T-cell (primary cell): ENCODE data around the gene ELMO1. TPM values are rescaled to one million over a fixed set of nuclear protein-coding genes. Genes with fewer than 3 reads are reported as not detected.

ENCODE experiments used
- ATAC-seq, 4 experiments: fragments of 200-7000 bp in 3 of 4; fragments of 150-1000 bp in 1 of 4; cut with Tn5 transposase; replicated peaks in 1 of 4; 1 replicate in 3 of 4; 2 replicates in 1 of 4; pipeline ENCODE4 v1.10.0; 2021; ENCODE audit warnings: moderate library complexity in 3 of 4, mild to moderate bottlenecking in 2 of 4, moderate number of reproducible peaks in 1 of 4
- CTCF ChIA-PET, 2 donors: fragments of 300-600 bp; sonication (Branson Sonifier 250); formaldehyde crosslinking; loops; one replicate each; lab custom pipeline; 2022; ENCODE audit warnings: antibody characterized with exemption in 2 of 2; lab: Charles Lee
- POLR2A ChIA-PET, 2 donors: fragments of 300-600 bp; sonication (Branson Sonifier 250); formaldehyde crosslinking; loops; one replicate each; lab custom pipeline; 2022; ENCODE audit warnings: antibody characterized with exemption in 2 of 2; lab: Charles Lee
- DNase-seq, 35 experiments: peaks; one replicate each; pipeline versions ENCODE4 v3.0.0 to v3.0.0-alpha.2; 2013 to 2023
- H3K27ac ChIP-seq: one replicate; pipeline ENCODE4 v1.5.1; 2013; ENCODE audit warnings: low read length
- H3K27me3 ChIP-seq, 2 experiments: replicated peaks in 1 of 2; 1 replicate in 1 of 2; 2 replicates in 1 of 2; pipeline versions ENCODE4 v1.6.1 to v1.7.0; 2013; ENCODE audit warnings: low read length in 1 of 2, mixed read lengths in 1 of 2; ENCODE audit not compliant: control insufficient read depth in 2 of 2, insufficient read depth in 2 of 2; ENCODE audit errors: extremely low read depth in 1 of 2
- H3K36me3 ChIP-seq, 2 donors: 1 replicate in 1 of 2; 2 replicates in 1 of 2; pipeline versions ENCODE4 v1.6.1 to v1.7.0; 2013; ENCODE audit warnings: low read length in 1 of 2; ENCODE audit not compliant: control insufficient read depth in 2 of 2, insufficient read depth in 1 of 2; ENCODE audit errors: extremely low read depth in 1 of 2
- H3K4me1 ChIP-seq, 2 experiments: 1 replicate in 1 of 2; 2 replicates in 1 of 2; pipeline versions ENCODE4 v1.6.1 to v1.7.0; 2013; ENCODE audit warnings: low read length in 2 of 2, mixed read lengths in 1 of 2; ENCODE audit not compliant: insufficient read depth in 2 of 2, control insufficient read depth in 1 of 2; ENCODE audit errors: extremely low read depth in 1 of 2
- H3K4me3 ChIP-seq, 2 donors: 1 replicate in 1 of 2; 2 replicates in 1 of 2; pipeline versions ENCODE4 v1.5.1 to v1.7.0; 2013; ENCODE audit warnings: mild to moderate bottlenecking in 2 of 2, low read length in 1 of 2, moderate library complexity in 1 of 2; ENCODE audit not compliant: control insufficient read depth in 1 of 2; ENCODE audit errors: extremely low read depth in 1 of 2
- H3K9me3 ChIP-seq: 2 replicates; pipeline ENCODE4 v1.7.0; 2013
- H3K27ac Mint-ChIP-seq, 2 donors: one replicate each; pipeline ENCODE4 v1.8.0; 2020 to 2021; ENCODE audit warnings: mild to moderate bottlenecking in 2 of 2, mixed read lengths in 2 of 2
- H3K27me3 Mint-ChIP-seq, 2 donors: one replicate each; pipeline ENCODE4 v1.8.0; 2021 to 2022; ENCODE audit warnings: mixed read lengths in 2 of 2
- H3K36me3 Mint-ChIP-seq: one replicate; pipeline ENCODE4 v1.8.0; 2021; ENCODE audit warnings: mixed read lengths
- H3K4me1 Mint-ChIP-seq, 3 donors: one replicate each; pipeline ENCODE4 v1.8.0; 2020 to 2022; ENCODE audit warnings: mixed read lengths in 3 of 3, mild to moderate bottlenecking in 1 of 3
- H3K4me3 Mint-ChIP-seq, 3 donors: one replicate each; pipeline ENCODE4 v1.8.0; 2020 to 2022; ENCODE audit warnings: mild to moderate bottlenecking in 3 of 3, mixed read lengths in 3 of 3, moderate library complexity in 3 of 3
- H3K9me3 Mint-ChIP-seq, 3 donors: one replicate each; pipeline ENCODE4 v1.8.0; 2020 to 2022; ENCODE audit warnings: mixed read lengths in 3 of 3
- WGBS: methylation state at CpG from one replicate; pipeline ENCODE4 v1.1.5; 2013; ENCODE audit warnings: missing lambda C conversion rate; ENCODE audit not compliant: insufficient coverage; 5-methylcytosine and 5-hydroxymethylcytosine counted together
- total RNA-seq, 35 experiments: library from RNA in 6 of 35; stranded (reverse) in 6 of 35; fragments of 120-200 nt in 1 of 35; gene quantifications; one replicate each; pipeline versions ENCODE4 v1.2.1 to v1.2.4 and lab custom pipeline; 2013 to 2026

Gene ELMO1
- total RNA-seq, 5 donors from 2014 or later (not counting 1 experiment from before 2014, with no cell fraction given), result 101 to 149 (median 113) TPM

- Histone ChIP-seq H3K9me3 (no peaks in the 10 kb centered on the region), H3K4me3 (no peak overlapping the region), H3K27me3 (no peaks in the 10 kb centered on the region), H3K36me3 (no peaks in the 10 kb centered on the region), H3K27ac (no peak overlapping the region), H3K4me1 (no peaks in the 10 kb centered on the region)
- WGBS, result 50% methylated on average over 3 of the region's 5 CpGs
- ATAC-seq, result no peak
- H3K36me3 Mint-ChIP-seq, result peaks cover 54% of the 10 kb centered on the region
- no peaks in the 10 kb centered on the region for H3K9me3 Mint-ChIP-seq
- no peaks in the 10 kb centered on the region for H3K27me3 Mint-ChIP-seq
- peak overlapping the region in 1 of 2 donors; percentile 57 for H3K27ac Mint-ChIP-seq
- peaks cover 20 to 39% (median 32%) of the 10 kb centered on the region in 3 donors for H3K4me1 Mint-ChIP-seq
- ChIA-PET POLR2A (no interaction called here), CTCF (no interaction called here)
- no peak overlapping the region for H3K4me3 Mint-ChIP-seq
- DNase-seq, result no peak
These were observed 382.8 kb downstream of the ELMO1 start for GRCh38 chr7:37065779-37066271.

- H3K36me3 Mint-ChIP-seq, result peaks cover 57% of the 10 kb centered on the region
- DNase-seq (no peak), ATAC-seq (no peak)
- H3K4me3 Mint-ChIP-seq, result no peak overlapping the region
- Histone ChIP-seq H3K27me3 (no peaks in the 10 kb centered on the region), H3K4me1 (no peaks in the 10 kb centered on the region), H3K4me3 (no peak overlapping the region), H3K36me3 (no peaks in the 10 kb centered on the region), H3K9me3 (no peaks in the 10 kb centered on the region), H3K27ac (no peak overlapping the region)
- 29% methylated on average over 1 of the region's 3 CpGs for WGBS
- H3K4me1 Mint-ChIP-seq, result peaks cover 16 to 37% (median 31%) of the 10 kb centered on the region in 3 donors
- H3K27me3 Mint-ChIP-seq, result no peaks in the 10 kb centered on the region
- ChIA-PET POLR2A (no interaction called here), CTCF (no interaction called here)
- no peak overlapping the region for H3K27ac Mint-ChIP-seq
- H3K9me3 Mint-ChIP-seq, result no peaks in the 10 kb centered on the region
These were observed 386.2 kb downstream of the ELMO1 start for GRCh38 chr7:37062560-37062859.

- Histone ChIP-seq H3K27ac (no peak overlapping the region), H3K9me3 (no peaks in the 10 kb centered on the region), H3K4me3 (no peak overlapping the region), H3K27me3 (no peaks in the 10 kb centered on the region), H3K36me3 (no peaks in the 10 kb centered on the region), H3K4me1 (no peaks in the 10 kb centered on the region)
- no CpG with 5 or more reads among the region's 5 CpGs for WGBS
- no peaks in the 10 kb centered on the region for H3K27me3 Mint-ChIP-seq
- H3K9me3 Mint-ChIP-seq, result no peaks in the 10 kb centered on the region
- ChIA-PET CTCF (no interaction called here), POLR2A (no interaction called here)
- no peak overlapping the region for H3K4me3 Mint-ChIP-seq
- peaks cover 16 to 41% (median 35%) of the 10 kb centered on the region in 3 donors for H3K4me1 Mint-ChIP-seq
- H3K36me3 Mint-ChIP-seq, result peaks cover 61% of the 10 kb centered on the region
- no peak overlapping the region for H3K27ac Mint-ChIP-seq
- DNase-seq (no peak), ATAC-seq (no peak)
These were observed 386.7 kb downstream of the ELMO1 start for GRCh38 chr7:37061849-37062559.

- ChIA-PET POLR2A (no interaction called here), CTCF (no interaction called here)
- no peaks in the 10 kb centered on the region for H3K4me1 ChIP-seq
- no peak overlapping the region for H3K4me3 ChIP-seq
- no peak overlapping the region for H3K27ac ChIP-seq
- ATAC-seq (no peak), DNase-seq (no peak)
- no peak overlapping the region for H3K27ac Mint-ChIP-seq
- H3K4me3 Mint-ChIP-seq, result no peak overlapping the region
- peaks cover 66% of the 10 kb centered on the region for H3K36me3 Mint-ChIP-seq
- H3K9me3 Mint-ChIP-seq, result peaks cover 0 to 3% (median 0%) of the 10 kb centered on the region in 3 donors
- H3K27me3 ChIP-seq, result no peaks in the 10 kb centered on the region
- no peaks in the 10 kb centered on the region for H3K27me3 Mint-ChIP-seq
- H3K36me3 ChIP-seq, result peaks cover 0 to 2% of the 10 kb centered on the region in 2 donors
- no peaks in the 10 kb centered on the region for H3K9me3 ChIP-seq
- 94% methylated on average over 2 of the region's 4 CpGs for WGBS
- H3K4me1 Mint-ChIP-seq, result peaks cover 3 to 22% (median 15%) of the 10 kb centered on the region in 3 donors
These were observed 392.3 kb downstream of the ELMO1 start for GRCh38 chr7:37056234-37056912.

- WGBS, result 100% methylated on average over 2 of the region's 2 CpGs
- Histone ChIP-seq H3K27me3 (no peaks in the 10 kb centered on the region), H3K36me3 (peaks cover 0 to 2% of the 10 kb centered on the region in 2 donors), H3K4me1 (no peaks in the 10 kb centered on the region), H3K9me3 (no peaks in the 10 kb centered on the region), H3K4me3 (no peak overlapping the region), H3K27ac (no peak overlapping the region)
- Mint-ChIP-seq H3K4me1 (peaks cover 6 to 19% (median 19%) of the 10 kb centered on the region in 3 donors), H3K36me3 (peaks cover 61% of the 10 kb centered on the region), H3K27me3 (no peaks in the 10 kb centered on the region), H3K27ac (no peak overlapping the region), H3K9me3 (peaks cover 0 to 3% (median 0%) of the 10 kb centered on the region in 3 donors), H3K4me3 (no peak overlapping the region)
- ATAC-seq (no peak), DNase-seq (no peak)
- ChIA-PET CTCF (no interaction called here), POLR2A (no interaction called here)
These were observed 393.9 kb downstream of the ELMO1 start for GRCh38 chr7:37054624-37055241.

- peaks cover 10 to 23% (median 21%) of the 10 kb centered on the region in 3 donors for H3K4me1 Mint-ChIP-seq
- no peaks in the 10 kb centered on the region for H3K9me3 ChIP-seq
- CTCF ChIA-PET, result no interaction called here
- peaks cover 53% of the 10 kb centered on the region for H3K36me3 Mint-ChIP-seq
- no peak overlapping the region for H3K4me3 ChIP-seq
- no peaks in the 10 kb centered on the region for H3K4me1 ChIP-seq
- ATAC-seq (no peak), DNase-seq (peak in 16 of 35 experiments; percentile 1 to 28 (median 8))
- H3K27ac ChIP-seq, result no peak overlapping the region
- POLR2A ChIA-PET, result interaction anchor here in 1 of 2 donors (0.6 kb wide), 1 partner anchor 241 kb away, joined by 3 read pairs; no protein-coding TSS in a partner anchor
- peaks cover 0 to 2% of the 10 kb centered on the region in 2 donors for H3K36me3 ChIP-seq
- WGBS, result no CpG with 5 or more reads among the region's 3 CpGs
- no peak overlapping the region for H3K4me3 Mint-ChIP-seq
- H3K27me3 Mint-ChIP-seq, result no peaks in the 10 kb centered on the region
- no peak overlapping the region for H3K27ac Mint-ChIP-seq
- no peaks in the 10 kb centered on the region for H3K27me3 ChIP-seq
- peaks cover 0 to 3% (median 0%) of the 10 kb centered on the region in 3 donors for H3K9me3 Mint-ChIP-seq
These were observed 396.0 kb downstream of the ELMO1 start for GRCh38 chr7:37052705-37053104.
